ENCODE data around the gene SFXN2.

Gene SFXN2

DNA sequence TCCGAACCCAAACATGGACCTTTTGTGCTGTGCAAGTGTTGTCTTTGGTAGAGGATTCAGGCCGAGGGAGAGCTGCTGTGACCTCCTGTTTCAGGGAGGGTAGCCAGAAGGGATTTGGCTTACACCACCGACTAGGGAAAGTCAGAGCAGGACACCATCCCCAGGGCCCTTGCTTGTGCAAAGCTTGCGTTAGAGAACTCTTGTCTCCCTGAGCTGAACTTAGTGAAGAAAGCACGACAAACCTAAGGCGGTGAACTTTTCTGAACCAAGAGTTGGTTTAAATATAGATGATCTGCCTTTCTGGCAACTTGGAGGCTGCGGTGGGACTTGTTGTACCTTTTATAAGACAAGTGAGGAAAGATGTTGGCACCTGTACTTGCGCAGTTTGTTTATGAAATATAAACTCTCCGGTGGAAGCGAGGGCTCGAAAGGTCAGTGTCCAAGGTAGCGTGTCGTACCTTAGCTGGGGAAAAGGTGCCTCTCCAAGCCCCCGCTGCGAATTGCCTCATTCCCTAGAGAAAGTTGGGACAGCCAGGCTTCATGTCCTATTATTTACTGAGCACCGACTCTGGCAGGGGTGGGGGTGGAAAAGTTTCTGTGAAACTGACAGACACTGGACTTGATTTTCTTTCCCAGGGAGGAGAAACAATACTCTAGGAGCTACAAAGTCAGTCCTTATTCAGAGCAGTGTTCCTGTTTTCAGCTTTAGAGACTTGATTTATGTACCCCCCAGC is 60.9 kb downstream of the SFXN2 start:
- H3K27me3 ChIP-seq (ENCODE audit: insufficient read depth, low read length, poor library complexity, severe bottlenecking): no peaks in the 10 kb centered on the region
- H4K20me1 ChIP-seq (ENCODE audit: insufficient read depth, low read length, poor library complexity, severe bottlenecking): no peaks in the 10 kb centered on the region
- no peak for TF ChIP-seq EZH2phosphoT487 (IDR thresholded peaks at IDR 0.05; ENCODE audit: borderline replicate concordance)
- TF ChIP-seq, protein P1, sequence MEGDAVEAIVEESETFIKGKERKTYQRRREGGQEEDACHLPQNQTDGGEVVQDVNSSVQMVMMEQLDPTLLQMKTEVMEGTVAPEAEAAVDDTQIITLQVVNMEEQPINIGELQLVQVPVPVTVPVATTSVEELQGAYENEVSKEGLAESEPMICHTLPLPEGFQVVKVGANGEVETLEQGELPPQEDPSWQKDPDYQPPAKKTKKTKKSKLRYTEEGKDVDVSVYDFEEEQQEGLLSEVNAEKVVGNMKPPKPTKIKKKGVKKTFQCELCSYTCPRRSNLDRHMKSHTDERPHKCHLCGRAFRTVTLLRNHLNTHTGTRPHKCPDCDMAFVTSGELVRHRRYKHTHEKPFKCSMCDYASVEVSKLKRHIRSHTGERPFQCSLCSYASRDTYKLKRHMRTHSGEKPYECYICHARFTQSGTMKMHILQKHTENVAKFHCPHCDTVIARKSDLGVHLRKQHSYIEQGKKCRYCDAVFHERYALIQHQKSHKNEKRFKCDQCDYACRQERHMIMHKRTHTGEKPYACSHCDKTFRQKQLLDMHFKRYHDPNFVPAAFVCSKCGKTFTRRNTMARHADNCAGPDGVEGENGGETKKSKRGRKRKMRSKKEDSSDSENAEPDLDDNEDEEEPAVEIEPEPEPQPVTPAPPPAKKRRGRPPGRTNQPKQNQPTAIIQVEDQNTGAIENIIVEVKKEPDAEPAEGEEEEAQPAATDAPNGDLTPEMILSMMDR (conservative IDR thresholded peaks at IDR 0.05; ENCODE audit: low read length): no peak
- no peaks in the 10 kb centered on the region for H3K36me3 ChIP-seq (ENCODE audit: insufficient read depth, low read length)
- peaks cover 10% of the 10 kb centered on the region; the same call in 1 of the 2 replicates for H3K79me2 ChIP-seq (ENCODE audit: insufficient read depth, low read length)
- H3K4me1 ChIP-seq (ENCODE audit: insufficient read depth, low read length, poor library complexity, severe bottlenecking): peaks cover 9% of the 10 kb centered on the region
- H3K9me2 ChIP-seq (replicated peaks; ENCODE audit: low read depth, low read length): no peaks in the 10 kb centered on the region
- no peak overlapping the region for H3K4me3 ChIP-seq (ENCODE audit: low read length, poor library complexity, severe bottlenecking)
- no peak overlapping the region for H2AFZ ChIP-seq (ENCODE audit: low read length)
- no peak overlapping the region for H3K9ac ChIP-seq (ENCODE audit: low read depth, low read length, poor library complexity, severe bottlenecking)
- H3K9me3 ChIP-seq (ENCODE audit: insufficient read depth, low read depth, low read length): no peaks in the 10 kb centered on the region
- H3F3A ChIP-seq (ENCODE audit: low read depth): no peaks in the 10 kb centered on the region
- no peak overlapping the region for H3K4me2 ChIP-seq (ENCODE audit: low read depth, low read length, poor library complexity, severe bottlenecking)

DNA sequence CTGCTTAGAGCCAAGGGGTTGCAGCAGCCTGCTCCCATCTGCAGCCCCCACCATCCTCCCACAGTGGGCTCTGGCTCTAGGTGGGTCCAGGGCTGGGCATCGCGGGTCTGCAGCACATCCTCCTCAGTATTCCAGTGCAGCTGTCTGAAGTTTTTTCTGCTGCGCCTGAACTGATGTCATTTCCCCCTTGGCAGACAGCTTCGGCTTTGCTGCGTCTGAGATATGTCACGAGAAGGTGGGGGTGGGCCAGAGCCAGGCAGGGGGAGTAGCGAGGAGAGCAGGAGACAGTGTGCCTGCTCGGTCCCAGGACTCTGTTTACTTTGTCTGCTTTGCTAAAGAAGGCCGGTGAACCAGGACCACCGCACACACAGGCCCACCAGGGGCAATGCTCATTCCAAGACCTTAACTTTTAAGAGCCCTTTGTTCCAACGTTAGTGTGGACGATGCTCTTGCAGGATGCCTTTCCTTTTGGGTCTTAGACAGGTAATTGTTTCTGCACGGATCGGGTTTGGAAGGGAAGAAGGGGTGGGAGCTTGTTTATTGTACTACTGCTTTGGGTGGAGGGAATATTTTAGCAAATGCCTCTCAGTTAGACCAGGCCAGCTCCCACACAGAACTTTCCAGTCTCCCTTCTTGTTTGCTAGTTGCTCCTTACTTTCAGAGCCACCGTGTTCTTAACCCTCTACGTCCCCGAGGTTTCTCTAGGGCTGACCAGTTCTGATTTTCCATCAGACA is 61.7 kb downstream of the SFXN2 start:
- no peaks in the 10 kb centered on the region for H3K9me2 ChIP-seq (replicated peaks; ENCODE audit: low read depth, low read length)
- no peak overlapping the region for H3K4me3 ChIP-seq (ENCODE audit: low read length, poor library complexity, severe bottlenecking)
- no peak overlapping the region for H2AFZ ChIP-seq (ENCODE audit: low read length)
- H3K36me3 ChIP-seq (ENCODE audit: insufficient read depth, low read length): no peaks in the 10 kb centered on the region
- H3K9me3 ChIP-seq (ENCODE audit: insufficient read depth, low read depth, low read length): no peaks in the 10 kb centered on the region
- TF ChIP-seq, protein P1 (conservative IDR thresholded peaks at IDR 0.05; ENCODE audit: low read length): no peak
- no peak for TF ChIP-seq EZH2phosphoT487 (IDR thresholded peaks at IDR 0.05; ENCODE audit: borderline replicate concordance)
- peaks cover 5% of the 10 kb centered on the region for H3K4me1 ChIP-seq (ENCODE audit: insufficient read depth, low read length, poor library complexity, severe bottlenecking)
- no peak overlapping the region for H3K4me2 ChIP-seq (ENCODE audit: low read depth, low read length, poor library complexity, severe bottlenecking)
- H3K79me2 ChIP-seq (ENCODE audit: insufficient read depth, low read length): peaks cover 10% of the 10 kb centered on the region; the same call in 1 of the 2 replicates
- no peak overlapping the region for H3K9ac ChIP-seq (ENCODE audit: low read depth, low read length, poor library complexity, severe bottlenecking)
- H4K20me1 ChIP-seq (ENCODE audit: insufficient read depth, low read length, poor library complexity, severe bottlenecking): no peaks in the 10 kb centered on the region
- no peaks in the 10 kb centered on the region for H3F3A ChIP-seq (ENCODE audit: low read depth)
- no peaks in the 10 kb centered on the region for H3K27me3 ChIP-seq (ENCODE audit: insufficient read depth, low read length, poor library complexity, severe bottlenecking)

DNA sequence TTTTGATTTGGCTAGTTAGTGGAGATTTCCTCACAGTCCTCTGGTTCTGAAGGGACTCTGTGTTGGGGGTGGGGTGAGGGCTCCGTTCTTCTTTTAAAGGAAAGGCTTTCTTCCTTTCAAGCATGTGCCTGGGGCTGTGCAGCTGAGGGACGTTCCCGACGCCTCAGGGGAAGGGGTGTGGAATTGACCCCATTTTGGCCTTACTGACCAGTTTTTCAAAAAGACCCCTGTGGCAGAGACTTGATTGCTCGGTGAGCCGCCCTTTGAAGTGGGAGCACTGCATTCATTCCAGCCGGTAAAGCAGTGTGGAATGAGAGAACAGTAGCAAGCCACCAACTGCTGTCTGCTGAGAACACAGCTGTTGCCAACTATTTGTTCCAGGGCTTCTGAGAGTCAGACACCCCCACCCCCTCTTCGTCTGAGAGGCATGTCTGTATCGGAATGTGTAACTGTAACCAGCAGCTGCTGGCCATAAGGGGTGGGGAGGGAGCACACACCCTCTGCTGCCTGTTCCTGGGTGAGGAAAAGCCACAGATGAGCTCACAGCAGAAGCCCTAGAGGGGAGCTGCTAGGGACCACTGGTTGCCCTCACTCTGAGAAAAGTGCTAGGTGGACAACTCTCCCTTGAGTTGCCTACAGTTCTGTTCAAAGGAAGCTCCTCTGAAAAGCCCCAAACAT is 62.5 kb downstream of the SFXN2 start:
- no peaks in the 10 kb centered on the region for H3F3A ChIP-seq (ENCODE audit: low read depth)
- H3K36me3 ChIP-seq (ENCODE audit: insufficient read depth, low read length): no peaks in the 10 kb centered on the region
- H3K4me3 ChIP-seq (ENCODE audit: low read length, poor library complexity, severe bottlenecking): no peak overlapping the region
- TF ChIP-seq, protein P1 (conservative IDR thresholded peaks at IDR 0.05; ENCODE audit: low read length): no peak
- no peak for TF ChIP-seq EZH2phosphoT487 (IDR thresholded peaks at IDR 0.05; ENCODE audit: borderline replicate concordance)
- no peaks in the 10 kb centered on the region for H3K9me3 ChIP-seq (ENCODE audit: insufficient read depth, low read depth, low read length)
- no peak overlapping the region for H3K9ac ChIP-seq (ENCODE audit: low read depth, low read length, poor library complexity, severe bottlenecking)
- H4K20me1 ChIP-seq (ENCODE audit: insufficient read depth, low read length, poor library complexity, severe bottlenecking): no peaks in the 10 kb centered on the region
- H3K27me3 ChIP-seq (ENCODE audit: insufficient read depth, low read length, poor library complexity, severe bottlenecking): no peaks in the 10 kb centered on the region
- peaks cover 5% of the 10 kb centered on the region for H3K4me1 ChIP-seq (ENCODE audit: insufficient read depth, low read length, poor library complexity, severe bottlenecking)
- H2AFZ ChIP-seq (ENCODE audit: low read length): no peak overlapping the region
- peaks cover 10% of the 10 kb centered on the region; the same call in 1 of the 2 replicates for H3K79me2 ChIP-seq (ENCODE audit: insufficient read depth, low read length)
- H3K9me2 ChIP-seq (replicated peaks; ENCODE audit: low read depth, low read length): no peaks in the 10 kb centered on the region
- no peak overlapping the region for H3K4me2 ChIP-seq (ENCODE audit: low read depth, low read length, poor library complexity, severe bottlenecking)
